Panc1 (cell line): ENCODE results near the gene LEAP2. TPM values are rescaled to one million over a fixed set of nuclear protein-coding genes. Genes with fewer than 3 reads are reported as not detected.

Experiments
- ATAC-seq: fragments of 200-7000 bp; cut with Tn5 transposase; 2 replicates; pipeline ENCODE4 v1.9.1; 2020; ENCODE audit warnings: mild to moderate bottlenecking, moderate library complexity
- BruUV-seq: library from RNA; stranded (reverse); fragments of 400-500 nt; replicated peaks from 2 replicates; lab custom pipeline; 2021; lab: Mats Ljungman, UMichigan
- CTCF ChIA-PET: fragments of 300-600 bp; sonication (Branson Sonifier 250); formaldehyde crosslinking; loops from one replicate; lab custom pipeline; 2022; ENCODE audit warnings: antibody characterized with exemption; lab: Charles Lee
- POLR2A ChIA-PET: fragments of 300-600 bp; sonication (Branson Sonifier 250); formaldehyde crosslinking; loops from one replicate; lab custom pipeline; 2022; ENCODE audit warnings: antibody characterized with exemption; lab: Charles Lee
- DNase-seq: peaks from one replicate; pipeline ENCODE4 v3.0.0-alpha.2; 2010; ENCODE audit warnings: low read depth, low spot score
- H3K27ac ChIP-seq: 2 replicates; pipeline ENCODE4 v1.5.1; 2011; ENCODE audit warnings: mild to moderate bottlenecking, low read length, inconsistent platforms
- H3K27me3 ChIP-seq: fragments of 200-500 bp; sonication (Bioruptor generic); 2 replicates; pipeline ENCODE4 v1.6.0; 2014; ENCODE audit warnings: low read length, inconsistent platforms; ENCODE audit not compliant: control insufficient read depth, insufficient read depth
- H3K36me3 ChIP-seq: fragments of 200-500 bp; sonication (Bioruptor generic); 2 replicates; pipeline ENCODE4 v1.5.1; 2014; ENCODE audit warnings: inconsistent platforms, mild to moderate bottlenecking, low read length, moderate library complexity; ENCODE audit not compliant: control insufficient read depth, insufficient read depth
- H3K4me1 ChIP-seq: 2 replicates; pipeline ENCODE4 v1.5.1; 2011; ENCODE audit warnings: inconsistent platforms, mild to moderate bottlenecking, low read length, moderate library complexity; ENCODE audit not compliant: control insufficient read depth, insufficient read depth
- H3K4me3 ChIP-seq, 2 experiments: 2 replicates each; pipeline ENCODE4 v1.5.1; 2011 to 2012; ENCODE audit warnings: low read depth in 2 of 2, low read length in 2 of 2, mild to moderate bottlenecking in 2 of 2, inconsistent platforms in 1 of 2, moderate library complexity in 1 of 2
- H3K9me3 ChIP-seq: fragments of 200-500 bp; sonication (Bioruptor generic); 2 replicates; pipeline ENCODE4 v1.5.1; 2014; ENCODE audit warnings: low read depth, mild to moderate bottlenecking, inconsistent platforms, low read length, moderate library complexity; ENCODE audit not compliant: control insufficient read depth, insufficient read depth
- CTCF ChIP-seq: fragments of 450-650 bp; IDR thresholded peaks from 2 replicates; pipeline ENCODE4 v1.5.1; 2017; ENCODE audit warnings: mild to moderate bottlenecking
- POLR2AphosphoS5 ChIP-seq: IDR thresholded peaks from 2 replicates; pipeline ENCODE4 v1.6.1; 2012; ENCODE audit warnings: mild to moderate bottlenecking, low read depth, low read length, moderate library complexity
- REST ChIP-seq, 2 experiments: IDR thresholded peaks; 2 replicates each; pipeline ENCODE4 v1.6.1; 2011 to 2012; ENCODE audit warnings: low read depth in 2 of 2, control low read depth in 1 of 2, low read length in 1 of 2, mild to moderate bottlenecking in 1 of 2, moderate library complexity in 1 of 2; ENCODE audit not compliant: insufficient read depth in 1 of 2
- SIN3A ChIP-seq: IDR thresholded peaks from 2 replicates; pipeline ENCODE4 v1.6.1; 2012; ENCODE audit warnings: low read depth, mild to moderate bottlenecking, low read length, moderate library complexity, borderline replicate concordance; ENCODE audit not compliant: insufficient read depth
- TCF7L2 ChIP-seq: IDR thresholded peaks from 2 replicates; pipeline ENCODE4 v1.6.1; 2011; ENCODE audit warnings: mild to moderate bottlenecking, low read depth, low read length, inconsistent platforms
- in situ Hi-C: cut with HindIII; loops from 2 replicates; pipeline ENCODE4 v1.10.0; 2016; ENCODE audit warnings: low sequenced_read_pairs, low pct_unique_long_range_greater_than_20kb
- intact Hi-C: fragments of 100-400 bp; cut with micrococcal nuclease; formaldehyde crosslinking; loops from one replicate; pipeline ENCODE4 v1.10.0; 2022; ENCODE audit not compliant: unreplicated experiment
- total RNA-seq: library from RNA; stranded (reverse); gene quantifications from one replicate; pipeline ENCODE4 v1.2.1, GENCODE V29; 2021; ENCODE audit not compliant: unreplicated experiment

The LEAP2 gene
- total RNA-seq, 1 experiment from 2014 or later = 1.4 TPM

GRCh38 chr5:132883261-132883834 is 9.9 kb downstream of the LEAP2 start:
- intact Hi-C loops = loop anchor here (2.0 kb wide), 1 partner anchor 53 kb away; the partner anchor contains the start of gene SHROOM1
- no peaks in the 10 kb centered on the region for H3K9me3 ChIP-seq
- ATAC-seq = peak; percentile 97
- no peak for DNase-seq
- H3K4me3 ChIP-seq = no peak overlapping the region
- no peaks in the 10 kb centered on the region for H3K27me3 ChIP-seq
- H3K36me3 ChIP-seq = peaks cover 55% of the 10 kb centered on the region
- no peak overlapping the region for H3K27ac ChIP-seq
- POLR2A ChIA-PET = no interaction called here
- in situ Hi-C loops = no loop called here
- CTCF ChIA-PET = interaction anchor here (0.7 to 1.8 kb wide), 3 partner anchors 49 to 63 kb away, joined by 3 to 8 read pairs (median 3); partner anchors contain the start of gene SHROOM1
- BruUV-seq = no TSS peak
- TF ChIP-seq CTCF (peak; percentile 83), REST (IDR thresholded peaks at IDR 0.05; ENCODE audit: insufficient read depth in 1 of 2, low read depth in 2 of 2, low read length in 1 of 2) (no peak), TCF7L2 (no peak)
- H3K4me1 ChIP-seq = no peaks in the 10 kb centered on the region

DNA sequence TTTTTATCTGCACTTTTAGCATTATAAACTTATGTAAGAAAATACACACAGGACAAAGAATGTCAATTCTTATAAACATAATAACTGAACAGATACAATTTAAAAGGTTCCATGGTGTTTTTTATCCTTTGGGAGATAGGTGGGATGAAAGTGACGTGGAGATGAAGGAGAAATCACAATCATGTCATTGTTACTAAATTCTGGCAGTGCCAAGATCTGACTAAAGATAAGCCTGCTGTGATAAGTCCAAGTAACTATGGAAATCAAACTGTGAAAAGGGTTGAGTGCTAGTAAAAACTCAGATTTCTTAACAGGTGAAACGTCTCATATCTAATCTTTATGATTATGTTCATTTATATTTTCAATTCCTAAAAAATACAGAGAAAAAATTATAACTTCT is 11.1 kb downstream of the LEAP2 start:
- Histone ChIP-seq H3K9me3 (no peaks in the 10 kb centered on the region), H3K36me3 (peaks cover 61% of the 10 kb centered on the region), H3K4me1 (no peaks in the 10 kb centered on the region), H3K27ac (no peak overlapping the region), H3K4me3 (no peak overlapping the region), H3K27me3 (no peaks in the 10 kb centered on the region)
- BruUV-seq = no TSS peak
- intact Hi-C loops (no loop called here), in situ Hi-C loops (no loop called here)
- no peak for DNase-seq
- TF ChIP-seq CTCF (no peak), TCF7L2 (no peak), POLR2AphosphoS5 (no peak), REST (IDR thresholded peaks at IDR 0.05; ENCODE audit: insufficient read depth in 1 of 2, low read depth in 2 of 2, low read length in 1 of 2) (no peak), SIN3A (no peak)
- no peak for ATAC-seq
- POLR2A ChIA-PET = no interaction called here
- CTCF ChIA-PET = no interaction called here
